DOHH2 (cell line): ENCODE results near the gene KCNH5.

Source experiments
- H3F3A ChIP-seq: fragments of 200-600 bp; sonication (generic), shearing (Covaris generic); 2 replicates; pipeline ENCODE4 v1.6.0; 2016; ENCODE audit warnings: antibody characterized with exemption, mild to moderate bottlenecking; ENCODE audit not compliant: control insufficient read depth, insufficient read depth
- H3K27ac ChIP-seq: fragments of 200-600 bp; sonication (generic); 2 replicates; pipeline ENCODE4 v1.5.1; 2014; ENCODE audit warnings: low read depth, mild to moderate bottlenecking, low read length, moderate library complexity
- H3K27me3 ChIP-seq: fragments of 200-600 bp; sonication (generic); 2 replicates; pipeline ENCODE4 v1.6.1; 2014; ENCODE audit warnings: mild to moderate bottlenecking, low read length, mixed read lengths; ENCODE audit not compliant: control insufficient read depth
- H3K36me3 ChIP-seq: fragments of 200-600 bp; sonication (generic); 2 replicates; pipeline ENCODE4 v1.6.1; 2014; ENCODE audit warnings: mild to moderate bottlenecking, low read length, moderate library complexity, mixed read lengths; ENCODE audit not compliant: control insufficient read depth
- H3K4me1 ChIP-seq: fragments of 200-600 bp; sonication (generic); 2 replicates; pipeline ENCODE4 v1.6.1; 2014; ENCODE audit warnings: mild to moderate bottlenecking, low read length, mixed read lengths; ENCODE audit not compliant: control insufficient read depth
- H3K4me2 ChIP-seq: fragments of 200-600 bp; sonication (generic); 2 replicates; pipeline ENCODE4 v1.6.0; 2014; ENCODE audit warnings: mild to moderate bottlenecking, low read length, moderate library complexity
- H3K4me3 ChIP-seq: fragments of 200-600 bp; sonication (generic); 2 replicates; pipeline ENCODE4 v1.5.1; 2014; ENCODE audit warnings: mild to moderate bottlenecking, low read length, mixed read lengths
- H3K79me2 ChIP-seq: fragments of 200-600 bp; sonication (generic); 2 replicates; pipeline ENCODE4 v1.6.1; 2014; ENCODE audit warnings: mild to moderate bottlenecking, low read length, mixed read lengths; ENCODE audit not compliant: control insufficient read depth
- H3K9me2 ChIP-seq: fragments of 200-600 bp; sonication (generic); replicated peaks from 2 replicates; pipeline ENCODE4 v1.6.1; 2014; ENCODE audit warnings: mild to moderate bottlenecking, low read length, mixed read lengths; ENCODE audit not compliant: control insufficient read depth
- H3K9me3 ChIP-seq: fragments of 200-600 bp; sonication (generic); 2 replicates; pipeline ENCODE4 v1.6.1; 2014; ENCODE audit warnings: antibody characterized with exemption, low read length, mixed read lengths; ENCODE audit not compliant: control insufficient read depth, insufficient read depth
- H4K20me1 ChIP-seq: fragments of 200-600 bp; sonication (generic); 2 replicates; pipeline ENCODE4 v1.6.0; 2014; ENCODE audit warnings: low read depth, mild to moderate bottlenecking, antibody characterized with exemption, low read length, moderate library complexity; ENCODE audit not compliant: control insufficient read depth, insufficient read depth
- EZH2phosphoT487 ChIP-seq: fragments of 200-600 bp; sonication (generic); IDR thresholded peaks from 2 replicates; pipeline ENCODE4 v1.6.1; 2017; ENCODE audit warnings: borderline replicate concordance, mild to moderate bottlenecking, antibody characterized with exemption, low read length, moderate library complexity, mixed read lengths
- TF ChIP-seq, protein P1 (sequence below): fragments of 200-600 bp; sonication (generic); IDR thresholded peaks from one replicate; pipeline ENCODE4 v1.5.1; 2014; ENCODE audit warnings: antibody characterized with exemption, mild to moderate bottlenecking, low read depth, low read length; ENCODE audit not compliant: poor library complexity, severe bottlenecking

The KCNH5 gene

DNA sequence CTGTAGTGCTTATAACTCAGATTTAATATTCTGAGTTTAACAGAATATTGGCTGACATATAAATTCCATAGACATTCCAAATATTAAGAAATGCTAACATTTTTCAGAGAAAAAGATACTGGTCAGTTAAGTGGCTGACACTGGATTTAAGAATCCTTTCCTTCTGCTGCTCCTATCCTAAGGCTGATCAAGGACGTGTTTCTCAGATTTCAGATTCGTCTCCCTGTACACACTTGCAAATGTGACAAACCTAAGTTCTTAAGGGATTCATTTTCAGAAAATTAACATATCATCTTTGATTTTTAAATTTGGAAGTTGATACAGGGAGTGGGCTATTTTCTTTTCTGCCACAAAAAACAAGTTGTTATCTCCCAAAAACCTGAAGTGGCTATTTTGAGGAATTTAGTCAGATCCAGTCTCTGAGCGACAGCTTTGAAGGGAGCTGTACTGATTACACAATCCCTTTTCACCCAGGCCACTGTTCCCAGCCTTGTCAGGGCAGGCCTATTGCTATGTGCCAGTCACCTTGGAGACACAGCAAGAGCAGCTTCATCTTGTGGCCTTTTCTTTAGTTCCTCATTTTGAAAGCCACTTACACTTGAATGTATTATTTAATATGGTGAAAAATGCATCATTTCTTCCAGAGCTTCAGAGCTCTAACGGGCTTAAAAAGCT is 370.6 kb downstream of the KCNH5 start:
- Histone ChIP-seq H3K27me3 (no peaks in the 10 kb centered on the region), H3K36me3 (no peaks in the 10 kb centered on the region), H3K79me2 (no peaks in the 10 kb centered on the region), H3K4me1 (no peaks in the 10 kb centered on the region), H3K27ac (no peak overlapping the region), H3K4me2 (no peak overlapping the region), H3K9me2 (no peaks in the 10 kb centered on the region), H3K9me3 (no peaks in the 10 kb centered on the region), H3K4me3 (no peak overlapping the region), H4K20me1 (no peaks in the 10 kb centered on the region), H3F3A (no peaks in the 10 kb centered on the region)
- no peak for TF ChIP-seq EZH2phosphoT487
- TF ChIP-seq, protein P1, sequence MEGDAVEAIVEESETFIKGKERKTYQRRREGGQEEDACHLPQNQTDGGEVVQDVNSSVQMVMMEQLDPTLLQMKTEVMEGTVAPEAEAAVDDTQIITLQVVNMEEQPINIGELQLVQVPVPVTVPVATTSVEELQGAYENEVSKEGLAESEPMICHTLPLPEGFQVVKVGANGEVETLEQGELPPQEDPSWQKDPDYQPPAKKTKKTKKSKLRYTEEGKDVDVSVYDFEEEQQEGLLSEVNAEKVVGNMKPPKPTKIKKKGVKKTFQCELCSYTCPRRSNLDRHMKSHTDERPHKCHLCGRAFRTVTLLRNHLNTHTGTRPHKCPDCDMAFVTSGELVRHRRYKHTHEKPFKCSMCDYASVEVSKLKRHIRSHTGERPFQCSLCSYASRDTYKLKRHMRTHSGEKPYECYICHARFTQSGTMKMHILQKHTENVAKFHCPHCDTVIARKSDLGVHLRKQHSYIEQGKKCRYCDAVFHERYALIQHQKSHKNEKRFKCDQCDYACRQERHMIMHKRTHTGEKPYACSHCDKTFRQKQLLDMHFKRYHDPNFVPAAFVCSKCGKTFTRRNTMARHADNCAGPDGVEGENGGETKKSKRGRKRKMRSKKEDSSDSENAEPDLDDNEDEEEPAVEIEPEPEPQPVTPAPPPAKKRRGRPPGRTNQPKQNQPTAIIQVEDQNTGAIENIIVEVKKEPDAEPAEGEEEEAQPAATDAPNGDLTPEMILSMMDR: no peak

DNA sequence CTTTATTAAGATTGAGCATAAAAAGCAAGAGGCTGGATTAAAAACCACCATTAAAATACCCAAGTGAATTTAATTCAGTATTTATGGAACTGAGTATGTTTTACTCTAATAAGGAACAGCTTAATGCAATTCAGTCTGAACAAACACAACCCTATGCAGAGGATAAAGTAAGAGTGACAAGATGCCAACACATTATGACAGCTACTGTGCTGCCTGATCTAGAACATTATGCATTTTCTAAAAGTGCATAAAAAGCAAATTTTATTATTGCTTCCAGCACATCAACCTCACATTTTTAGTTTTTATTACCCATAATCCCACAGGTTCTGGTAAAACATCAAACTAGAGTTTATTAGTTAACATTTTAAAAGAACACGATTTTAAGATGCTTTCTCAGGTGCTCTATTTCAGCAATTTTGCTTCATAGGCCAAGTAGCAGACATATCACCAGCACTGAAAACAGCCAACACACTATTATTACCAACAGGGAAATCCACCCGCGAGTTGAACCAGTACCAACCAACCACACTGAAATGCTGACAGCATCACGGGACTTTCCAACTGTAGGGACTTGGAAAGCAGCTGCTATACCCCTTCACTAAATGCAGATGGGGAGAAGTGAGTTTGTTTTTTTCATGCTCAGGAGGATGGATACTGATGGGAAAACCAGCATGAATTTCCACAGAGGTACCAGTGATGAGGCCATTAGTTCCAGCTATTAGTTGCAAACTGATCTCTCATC is 372.1 kb downstream of the KCNH5 start:
- Histone ChIP-seq H3K27me3 (no peaks in the 10 kb centered on the region), H4K20me1 (no peaks in the 10 kb centered on the region), H3F3A (no peaks in the 10 kb centered on the region), H3K9me2 (no peaks in the 10 kb centered on the region), H3K79me2 (no peaks in the 10 kb centered on the region), H3K9me3 (no peaks in the 10 kb centered on the region), H3K27ac (no peak overlapping the region), H3K4me1 (no peaks in the 10 kb centered on the region), H3K4me3 (no peak overlapping the region), H3K36me3 (no peaks in the 10 kb centered on the region), H3K4me2 (no peak overlapping the region)
- no peak for TF ChIP-seq EZH2phosphoT487
- TF ChIP-seq, protein P1: no peak

DNA sequence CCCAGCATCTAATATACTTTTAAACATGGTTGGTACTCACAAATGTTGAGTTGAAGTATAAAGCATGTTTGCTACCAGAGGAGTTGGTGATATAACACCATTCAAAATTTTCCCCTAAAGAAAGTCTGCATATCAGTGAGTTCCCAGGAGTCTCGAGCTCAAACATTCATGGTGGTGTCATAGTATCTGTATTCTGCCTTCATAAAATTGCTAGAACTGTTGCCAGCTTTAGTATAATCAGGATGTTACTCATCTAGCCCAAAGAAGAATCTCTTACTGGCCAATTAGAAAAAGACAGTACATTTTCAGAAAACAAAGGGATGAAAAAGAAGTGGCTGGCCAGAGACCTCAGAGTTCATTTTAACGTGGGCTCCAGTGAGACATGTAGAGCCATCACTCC is 374.7 kb downstream of the KCNH5 start:
- Histone ChIP-seq H3K36me3 (no peaks in the 10 kb centered on the region), H3K4me1 (no peaks in the 10 kb centered on the region), H3K9me3 (no peaks in the 10 kb centered on the region), H3K27me3 (no peaks in the 10 kb centered on the region), H3F3A (no peaks in the 10 kb centered on the region), H3K27ac (no peak overlapping the region), H4K20me1 (no peaks in the 10 kb centered on the region), H3K79me2 (no peaks in the 10 kb centered on the region), H3K4me2 (no peak overlapping the region), H3K9me2 (no peaks in the 10 kb centered on the region), H3K4me3 (no peak overlapping the region)
- TF ChIP-seq, protein P1: no peak
- TF ChIP-seq EZH2phosphoT487: no peak
